IMR-90 (cell line): ENCODE data around the gene SDS. TPM values are rescaled to one million over a fixed set of nuclear protein-coding genes. Genes with fewer than 3 reads are reported as not detected.

Experiments used
- ATAC-seq: fragments of 200-7000 bp; cut with Tn5 transposase; 2 replicates; pipeline ENCODE4 v1.9.1; 2020; ENCODE audit warnings: low read depth, mild to moderate bottlenecking, moderate library complexity
- BruUV-seq: library from RNA; stranded (reverse); fragments of 400-500 nt; replicated peaks from 2 replicates; lab custom pipeline; 2021; lab: Mats Ljungman, UMichigan
- CTCF ChIA-PET: fragments of 300-600 bp; formaldehyde crosslinking; extraction: SDS; loops from one replicate; lab custom pipeline; 2021; ENCODE audit warnings: antibody characterized with exemption; lab: Yijun Ruan, JAX
- POLR2A ChIA-PET: fragments of 300-600 bp; sonication (Branson Sonifier 250); formaldehyde crosslinking; loops from one replicate; lab custom pipeline; 2022; ENCODE audit warnings: antibody characterized with exemption; ENCODE audit not compliant: unreplicated experiment; lab: Charles Lee
- DNase-seq: peaks from one replicate; pipeline ENCODE4 v3.0.0; 2013
- H2AFZ ChIP-seq: replicated peaks from 2 replicates; pipeline ENCODE3; 2013; ENCODE audit warnings: low read length, mild to moderate bottlenecking; ENCODE audit not compliant: poor library complexity
- H2AK5ac ChIP-seq: 2 replicates; pipeline ENCODE4 v1.6.1; 2013; ENCODE audit warnings: low read depth, low read length, inconsistent platforms
- H2AK9ac ChIP-seq: replicated peaks from 2 replicates; pipeline ENCODE3; 2013; ENCODE audit warnings: mild to moderate bottlenecking, low read depth, low read length, moderate library complexity; ENCODE audit not compliant: poor library complexity
- H2BK120ac ChIP-seq: 2 replicates; pipeline ENCODE4 v1.6.1; 2013; ENCODE audit warnings: low read depth, low read length, inconsistent platforms
- H2BK15ac ChIP-seq: 3 replicates; pipeline ENCODE4 v1.6.1; 2013; ENCODE audit warnings: low read depth, low read length, inconsistent platforms
- H2BK20ac ChIP-seq: 2 replicates; pipeline ENCODE4 v1.6.1; 2013; ENCODE audit warnings: low read depth, mild to moderate bottlenecking, inconsistent platforms, low read length, moderate library complexity
- H2BK5ac ChIP-seq: 2 replicates; pipeline ENCODE4 v1.6.1; 2013; ENCODE audit warnings: mild to moderate bottlenecking, low read depth, low read length, inconsistent platforms; ENCODE audit not compliant: poor library complexity, severe bottlenecking
- H3K14ac ChIP-seq: replicated peaks from 2 replicates; pipeline ENCODE4 v1.6.1; 2013; ENCODE audit warnings: low read depth, low read length, inconsistent platforms
- H3K18ac ChIP-seq: 2 replicates; pipeline ENCODE4 v1.6.1; 2013; ENCODE audit warnings: low read depth, low read length, control low read depth
- H3K23ac ChIP-seq: 2 replicates; pipeline ENCODE4 v1.6.1; 2013; ENCODE audit warnings: low read depth, low read length, inconsistent platforms
- H3K27ac ChIP-seq: 2 replicates; pipeline ENCODE4 v1.5.1; 2013; ENCODE audit warnings: mild to moderate bottlenecking, control low read depth, low read length; ENCODE audit not compliant: insufficient read depth
- H3K27me3 ChIP-seq: 2 replicates; pipeline ENCODE4 v1.6.1; 2013; ENCODE audit warnings: low read length; ENCODE audit not compliant: control insufficient read depth, insufficient read depth
- H3K36me3 ChIP-seq: 2 replicates; pipeline ENCODE4 v1.6.1; 2013; ENCODE audit warnings: low read length, mixed read lengths; ENCODE audit not compliant: control insufficient read depth, insufficient read depth
- H3K4ac ChIP-seq: 2 replicates; pipeline ENCODE4 v1.6.1; 2013; ENCODE audit warnings: low read depth, low read length, inconsistent platforms
- H3K4me1 ChIP-seq: 2 replicates; pipeline ENCODE4 v1.6.1; 2013; ENCODE audit warnings: low read length, mixed read lengths; ENCODE audit not compliant: control insufficient read depth, insufficient read depth
- H3K4me2 ChIP-seq: 2 replicates; pipeline ENCODE4 v1.6.1; 2013; ENCODE audit warnings: low read depth, mild to moderate bottlenecking, control low read depth, low read length, moderate library complexity
- H3K4me3 ChIP-seq: 2 replicates; pipeline ENCODE4 v1.5.1; 2013; ENCODE audit warnings: low read depth, mild to moderate bottlenecking, control low read depth, low read length, moderate library complexity; ENCODE audit not compliant: insufficient read depth
- H3K56ac ChIP-seq: 2 replicates; pipeline ENCODE4 v1.6.1; 2013; ENCODE audit warnings: low read length, inconsistent platforms; ENCODE audit not compliant: insufficient read depth; ENCODE audit errors: extremely low read depth
- H3K79me1 ChIP-seq, 2 experiments: 2 replicates each; pipeline ENCODE4 v1.6.1; 2013; ENCODE audit warnings: low read length in 2 of 2, inconsistent platforms in 1 of 2, low read depth in 1 of 2
- H3K9ac ChIP-seq: 2 replicates; pipeline ENCODE4 v1.6.1; 2013; ENCODE audit warnings: low read depth, low read length, control low read depth
- H3K9me1 ChIP-seq: 2 replicates; pipeline ENCODE4 v1.6.1; 2013; ENCODE audit warnings: low read length, inconsistent platforms; ENCODE audit not compliant: insufficient read depth
- H3K9me3 ChIP-seq: 2 replicates; pipeline ENCODE4 v1.6.1; 2013; ENCODE audit warnings: low read length; ENCODE audit not compliant: control insufficient read depth, insufficient read depth
- H4K20me1 ChIP-seq: 2 replicates; pipeline ENCODE4 v1.6.1; 2013; ENCODE audit warnings: low read length, inconsistent platforms; ENCODE audit not compliant: insufficient read depth
- H4K5ac ChIP-seq: 2 replicates; pipeline ENCODE4 v1.6.1; 2013; ENCODE audit warnings: mild to moderate bottlenecking, low read depth, low read length, control low read depth
- H4K8ac ChIP-seq, 2 experiments: 2 replicates each; pipeline ENCODE4 v1.6.1; 2013; ENCODE audit warnings: low read depth in 2 of 2, low read length in 2 of 2, control low read depth in 1 of 2, inconsistent platforms in 1 of 2
- H4K91ac ChIP-seq: 2 replicates; pipeline ENCODE4 v1.6.1; 2013; ENCODE audit warnings: low read depth, low read length, inconsistent platforms; ENCODE audit not compliant: insufficient read depth
- CHD1 ChIP-seq: IDR thresholded peaks from 2 replicates; pipeline ENCODE4 v1.6.1; 2012; ENCODE audit warnings: low read depth, low read length, improper control_type of control experiment
- MAFK ChIP-seq: IDR thresholded peaks from 2 replicates; pipeline ENCODE4 v1.6.1; 2012; ENCODE audit warnings: low read depth, low read length, improper control_type of control experiment
- MAZ ChIP-seq: IDR thresholded peaks from 2 replicates; pipeline ENCODE4 v1.6.1; 2012; ENCODE audit warnings: low read depth, mild to moderate bottlenecking, low read length, improper control_type of control experiment, moderate library complexity, borderline replicate concordance
- MXI1 ChIP-seq: IDR thresholded peaks from 2 replicates; pipeline ENCODE4 v1.6.1; 2012; ENCODE audit warnings: low read depth, mild to moderate bottlenecking, low read length, moderate library complexity, borderline replicate concordance
- NFE2L2 ChIP-seq: fragments of 150-350 bp; IDR thresholded peaks from 2 replicates; pipeline ENCODE4 v1.6.1; 2016; ENCODE audit warnings: low read depth, mild to moderate bottlenecking, low read length
- POLR2A ChIP-seq: IDR thresholded peaks from 2 replicates; pipeline ENCODE4 v1.6.1; 2012; ENCODE audit warnings: mild to moderate bottlenecking, low read depth, low read length
- RAD21 ChIP-seq: IDR thresholded peaks from 2 replicates; pipeline ENCODE4 v1.6.1; 2012; ENCODE audit warnings: low read length, improper control_type of control experiment
- RCOR1 ChIP-seq: IDR thresholded peaks from 2 replicates; pipeline ENCODE4 v1.6.1; 2012; ENCODE audit warnings: mild to moderate bottlenecking, low read length, improper control_type of control experiment; ENCODE audit not compliant: insufficient replicate concordance
- RFX5 ChIP-seq: IDR thresholded peaks from 2 replicates; pipeline ENCODE4 v1.8.0; 2012; ENCODE audit warnings: low read depth, mild to moderate bottlenecking, low read length, moderate library complexity
- SMC3 ChIP-seq: fragments of 150-350 bp; IDR thresholded peaks from 2 replicates; pipeline ENCODE4 v1.6.1; 2016; ENCODE audit warnings: low read depth, mild to moderate bottlenecking, antibody characterized with exemption, low read length, moderate library complexity
- WGBS, 2 experiments: methylation state at CpG; one replicate each; pipeline versions ENCODE4 v1.1.5 to v1.1.7; 2013; ENCODE audit warnings: missing lambda C conversion rate in 2 of 2; ENCODE audit not compliant: insufficient read length in 1 of 2; ENCODE audit errors: extremely low coverage in 2 of 2; 5-methylcytosine and 5-hydroxymethylcytosine counted together
- dilution Hi-C: fragments of 300-500 bp; cut with HindIII; formaldehyde crosslinking; loops from one replicate; pipeline ENCODE4 v1.14.3; 2018; ENCODE audit warnings: low sequenced_read_pairs; ENCODE audit not compliant: unreplicated experiment
- in situ Hi-C: fragments of 300-500 bp; cut with MboI; formaldehyde crosslinking; loops from 3 replicates; pipeline ENCODE4 v1.14.3; 2019; ENCODE audit warnings: low sequenced_read_pairs, inconsistent platforms, mixed read lengths
- intact Hi-C: fragments of 100-400 bp; cut with micrococcal nuclease; formaldehyde crosslinking; loops from 2 replicates; pipeline ENCODE4 v1.10.0; 2022
- polyA plus RNA-seq, 3 experiments: library from polyadenylated mRNA; depleted of rRNA; stranded (reverse); fragments of >200 nt; gene quantifications; 2 replicates each; pipeline ENCODE4 v1.2.3, GENCODE V29; 2012; ENCODE audit warnings: low replicate concordance in 1 of 3
- total RNA-seq: library from RNA; depleted of rRNA; stranded (reverse); fragments of >200 nt; gene quantifications from 2 replicates; pipeline ENCODE4 v1.2.3, GENCODE V29; 2012
- TF ChIP-seq, protein P1 (sequence below): fragments of 150-350 bp; IDR thresholded peaks from 2 replicates; pipeline ENCODE4 v1.6.1; 2017; ENCODE audit warnings: mild to moderate bottlenecking, antibody characterized with exemption, low read length, low read depth
- TF ChIP-seq, protein P2 (sequence below): conservative IDR thresholded peaks from 2 replicates; pipeline ENCODE4 v1.5.1; 2012; ENCODE audit warnings: mild to moderate bottlenecking, low read depth, low read length, improper control_type of control experiment
- TF ChIP-seq, protein P3 (sequence below): fragments of 150-350 bp; IDR thresholded peaks from 2 replicates; pipeline ENCODE4 v1.6.1; 2016; ENCODE audit warnings: low read depth, mild to moderate bottlenecking, low read length, moderate library complexity, borderline replicate concordance

Gene SDS
- total and polyA plus RNA-seq, 2 of the 4 experiments (the other 2 are of a cell fraction), result not detected

DNA sequence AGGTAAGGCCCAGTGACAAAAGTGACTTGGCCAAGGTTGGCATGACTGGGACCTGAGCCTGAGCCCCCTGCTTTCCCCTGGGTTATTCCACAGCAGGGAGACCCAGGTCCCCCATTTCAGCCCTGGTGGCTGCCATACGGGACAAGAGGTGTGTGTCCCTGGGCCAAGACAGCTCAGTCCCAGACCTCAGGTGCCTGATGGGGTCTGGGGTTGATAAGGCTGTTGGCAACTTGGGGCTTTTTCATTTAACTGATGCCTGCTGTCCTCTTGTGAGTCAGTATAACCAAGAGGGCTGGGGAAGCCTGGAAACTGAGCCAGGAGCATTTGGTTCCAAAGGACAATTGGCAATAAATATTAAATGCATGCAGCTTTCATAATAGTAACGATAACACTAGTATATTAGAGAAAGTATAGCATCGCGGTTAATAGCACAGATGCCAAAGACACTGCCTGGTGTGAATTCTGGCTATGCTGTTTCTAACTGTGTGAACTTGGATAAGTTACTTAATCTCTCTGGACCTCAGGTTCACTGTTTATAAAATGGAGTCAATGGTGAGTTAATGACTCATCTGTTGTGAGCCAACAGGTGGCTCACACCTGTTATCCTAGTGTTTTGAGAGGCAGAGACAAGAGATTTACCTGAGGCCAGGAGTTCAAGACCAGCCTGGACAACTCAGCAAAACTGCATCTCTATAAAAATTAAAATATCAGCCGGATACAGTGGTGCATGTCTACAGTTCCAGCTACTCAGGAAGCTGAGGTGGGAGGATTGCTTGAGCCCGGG is 19.4 kb upstream of the SDS start:
- H3K36me3 ChIP-seq, result no peaks in the 10 kb centered on the region
- no TSS peak for BruUV-seq
- peak overlapping the region; percentile 57; the same call in 1 of the 2 replicates for H2AK5ac ChIP-seq
- no peak overlapping the region for H3K56ac ChIP-seq
- H4K8ac ChIP-seq, result peak overlapping the region; percentile 65 to 82; a peak in 2 of 4 replicates
- H4K91ac ChIP-seq, result peak overlapping the region; percentile 31; the same call in 1 of the 2 replicates
- peak overlapping the region; percentile 38 for H3K4me3 ChIP-seq
- H2BK120ac ChIP-seq, result no peak overlapping the region
- H3K4me2 ChIP-seq, result peak overlapping the region; percentile 77
- intact Hi-C loops, result no loop called here
- no peaks in the 10 kb centered on the region; the same call in 1 of the 2 replicates for H3K27me3 ChIP-seq
- peak overlapping the region; percentile 80 for H2AK9ac ChIP-seq
- no peak overlapping the region for H3K23ac ChIP-seq
- H3K9me3 ChIP-seq, result no peaks in the 10 kb centered on the region
- CTCF ChIA-PET, result no interaction called here
- in situ Hi-C loops, result no loop called here
- no peaks in the 10 kb centered on the region for H4K20me1 ChIP-seq
- H4K5ac ChIP-seq, result no peak overlapping the region
- H3K4me1 ChIP-seq, result peaks cover 2% of the 10 kb centered on the region; the same call in 1 of the 2 replicates
- TF ChIP-seq RFX5 (no peak), RAD21 (no peak), MAFK (no peak), MAZ (no peak), RCOR1 (no peak), POLR2A (no peak), SMC3 (no peak), MXI1 (no peak), NFE2L2 (no peak), CHD1 (no peak)
- TF ChIP-seq, protein P1, sequence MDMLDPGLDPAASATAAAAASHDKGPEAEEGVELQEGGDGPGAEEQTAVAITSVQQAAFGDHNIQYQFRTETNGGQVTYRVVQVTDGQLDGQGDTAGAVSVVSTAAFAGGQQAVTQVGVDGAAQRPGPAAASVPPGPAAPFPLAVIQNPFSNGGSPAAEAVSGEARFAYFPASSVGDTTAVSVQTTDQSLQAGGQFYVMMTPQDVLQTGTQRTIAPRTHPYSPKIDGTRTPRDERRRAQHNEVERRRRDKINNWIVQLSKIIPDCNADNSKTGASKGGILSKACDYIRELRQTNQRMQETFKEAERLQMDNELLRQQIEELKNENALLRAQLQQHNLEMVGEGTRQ, result no peak
- TF ChIP-seq, protein P2, sequence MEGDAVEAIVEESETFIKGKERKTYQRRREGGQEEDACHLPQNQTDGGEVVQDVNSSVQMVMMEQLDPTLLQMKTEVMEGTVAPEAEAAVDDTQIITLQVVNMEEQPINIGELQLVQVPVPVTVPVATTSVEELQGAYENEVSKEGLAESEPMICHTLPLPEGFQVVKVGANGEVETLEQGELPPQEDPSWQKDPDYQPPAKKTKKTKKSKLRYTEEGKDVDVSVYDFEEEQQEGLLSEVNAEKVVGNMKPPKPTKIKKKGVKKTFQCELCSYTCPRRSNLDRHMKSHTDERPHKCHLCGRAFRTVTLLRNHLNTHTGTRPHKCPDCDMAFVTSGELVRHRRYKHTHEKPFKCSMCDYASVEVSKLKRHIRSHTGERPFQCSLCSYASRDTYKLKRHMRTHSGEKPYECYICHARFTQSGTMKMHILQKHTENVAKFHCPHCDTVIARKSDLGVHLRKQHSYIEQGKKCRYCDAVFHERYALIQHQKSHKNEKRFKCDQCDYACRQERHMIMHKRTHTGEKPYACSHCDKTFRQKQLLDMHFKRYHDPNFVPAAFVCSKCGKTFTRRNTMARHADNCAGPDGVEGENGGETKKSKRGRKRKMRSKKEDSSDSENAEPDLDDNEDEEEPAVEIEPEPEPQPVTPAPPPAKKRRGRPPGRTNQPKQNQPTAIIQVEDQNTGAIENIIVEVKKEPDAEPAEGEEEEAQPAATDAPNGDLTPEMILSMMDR, result no peak
- TF ChIP-seq, protein P3, sequence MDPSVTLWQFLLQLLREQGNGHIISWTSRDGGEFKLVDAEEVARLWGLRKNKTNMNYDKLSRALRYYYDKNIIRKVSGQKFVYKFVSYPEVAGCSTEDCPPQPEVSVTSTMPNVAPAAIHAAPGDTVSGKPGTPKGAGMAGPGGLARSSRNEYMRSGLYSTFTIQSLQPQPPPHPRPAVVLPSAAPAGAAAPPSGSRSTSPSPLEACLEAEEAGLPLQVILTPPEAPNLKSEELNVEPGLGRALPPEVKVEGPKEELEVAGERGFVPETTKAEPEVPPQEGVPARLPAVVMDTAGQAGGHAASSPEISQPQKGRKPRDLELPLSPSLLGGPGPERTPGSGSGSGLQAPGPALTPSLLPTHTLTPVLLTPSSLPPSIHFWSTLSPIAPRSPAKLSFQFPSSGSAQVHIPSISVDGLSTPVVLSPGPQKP, result no peak
- no peak overlapping the region for H2BK5ac ChIP-seq
- peak overlapping the region; percentile 78 for H3K4ac ChIP-seq
- ATAC-seq (no peak), DNase-seq (peak; percentile 9)
- no CpG with 5 or more reads among the region's 6 CpGs for WGBS, 2 experiments
- POLR2A ChIA-PET, result no interaction called here
- H3K14ac ChIP-seq, result peak overlapping the region; percentile 66; the same call in 1 of the 2 replicates
- H2BK15ac ChIP-seq, result no peak overlapping the region
- peaks cover 0 to 8% of the 10 kb centered on the region in 2 experiments; a peak in 2 of 4 replicates for H3K79me1 ChIP-seq
- H3K9ac ChIP-seq, result peak overlapping the region; percentile 74
- no peak overlapping the region for H3K18ac ChIP-seq
- dilution Hi-C loops, result no loop called here
- H2AFZ ChIP-seq, result peak overlapping the region; percentile 24
- H2BK20ac ChIP-seq, result no peak overlapping the region; the same call in 1 of the 2 replicates
- H3K9me1 ChIP-seq, result no peaks in the 10 kb centered on the region
- no peak overlapping the region; the same call in 1 of the 2 replicates for H3K27ac ChIP-seq
